IMR-90 (cell line): ENCODE measurements around the gene SCAMP2. TPM values are rescaled to one million over a fixed set of nuclear protein-coding genes. Genes with fewer than 3 reads are reported as not detected.

Source experiments
- ATAC-seq: fragments of 200-7000 bp; cut with Tn5 transposase; 2 replicates; pipeline ENCODE4 v1.9.1; 2020; ENCODE audit warnings: low read depth, mild to moderate bottlenecking, moderate library complexity
- BruUV-seq: library from RNA; stranded (reverse); fragments of 400-500 nt; replicated peaks from 2 replicates; lab custom pipeline; 2021; lab: Mats Ljungman, UMichigan
- CTCF ChIA-PET: fragments of 300-600 bp; formaldehyde crosslinking; extraction: SDS; loops from one replicate; lab custom pipeline; 2021; ENCODE audit warnings: antibody characterized with exemption; lab: Yijun Ruan, JAX
- POLR2A ChIA-PET: fragments of 300-600 bp; sonication (Branson Sonifier 250); formaldehyde crosslinking; loops from one replicate; lab custom pipeline; 2022; ENCODE audit warnings: antibody characterized with exemption; ENCODE audit not compliant: unreplicated experiment; lab: Charles Lee
- DNase-seq: peaks from one replicate; pipeline ENCODE4 v3.0.0; 2013
- H2AFZ ChIP-seq: replicated peaks from 2 replicates; pipeline ENCODE3; 2013; ENCODE audit warnings: low read length, mild to moderate bottlenecking; ENCODE audit not compliant: poor library complexity
- H2AK5ac ChIP-seq: 2 replicates; pipeline ENCODE4 v1.6.1; 2013; ENCODE audit warnings: low read depth, low read length, inconsistent platforms
- H2AK9ac ChIP-seq: replicated peaks from 2 replicates; pipeline ENCODE3; 2013; ENCODE audit warnings: mild to moderate bottlenecking, low read depth, low read length, moderate library complexity; ENCODE audit not compliant: poor library complexity
- H2BK120ac ChIP-seq: 2 replicates; pipeline ENCODE4 v1.6.1; 2013; ENCODE audit warnings: low read depth, low read length, inconsistent platforms
- H2BK15ac ChIP-seq: 3 replicates; pipeline ENCODE4 v1.6.1; 2013; ENCODE audit warnings: low read depth, low read length, inconsistent platforms
- H2BK20ac ChIP-seq: 2 replicates; pipeline ENCODE4 v1.6.1; 2013; ENCODE audit warnings: low read depth, mild to moderate bottlenecking, inconsistent platforms, low read length, moderate library complexity
- H2BK5ac ChIP-seq: 2 replicates; pipeline ENCODE4 v1.6.1; 2013; ENCODE audit warnings: mild to moderate bottlenecking, low read depth, low read length, inconsistent platforms; ENCODE audit not compliant: poor library complexity, severe bottlenecking
- H3K14ac ChIP-seq: replicated peaks from 2 replicates; pipeline ENCODE4 v1.6.1; 2013; ENCODE audit warnings: low read depth, low read length, inconsistent platforms
- H3K18ac ChIP-seq: 2 replicates; pipeline ENCODE4 v1.6.1; 2013; ENCODE audit warnings: low read depth, low read length, control low read depth
- H3K23ac ChIP-seq: 2 replicates; pipeline ENCODE4 v1.6.1; 2013; ENCODE audit warnings: low read depth, low read length, inconsistent platforms
- H3K27ac ChIP-seq: 2 replicates; pipeline ENCODE4 v1.5.1; 2013; ENCODE audit warnings: mild to moderate bottlenecking, control low read depth, low read length; ENCODE audit not compliant: insufficient read depth
- H3K27me3 ChIP-seq: 2 replicates; pipeline ENCODE4 v1.6.1; 2013; ENCODE audit warnings: low read length; ENCODE audit not compliant: control insufficient read depth, insufficient read depth
- H3K36me3 ChIP-seq: 2 replicates; pipeline ENCODE4 v1.6.1; 2013; ENCODE audit warnings: low read length, mixed read lengths; ENCODE audit not compliant: control insufficient read depth, insufficient read depth
- H3K4ac ChIP-seq: 2 replicates; pipeline ENCODE4 v1.6.1; 2013; ENCODE audit warnings: low read depth, low read length, inconsistent platforms
- H3K4me1 ChIP-seq: 2 replicates; pipeline ENCODE4 v1.6.1; 2013; ENCODE audit warnings: low read length, mixed read lengths; ENCODE audit not compliant: control insufficient read depth, insufficient read depth
- H3K4me2 ChIP-seq: 2 replicates; pipeline ENCODE4 v1.6.1; 2013; ENCODE audit warnings: low read depth, mild to moderate bottlenecking, control low read depth, low read length, moderate library complexity
- H3K4me3 ChIP-seq: 2 replicates; pipeline ENCODE4 v1.5.1; 2013; ENCODE audit warnings: low read depth, mild to moderate bottlenecking, control low read depth, low read length, moderate library complexity; ENCODE audit not compliant: insufficient read depth
- H3K56ac ChIP-seq: 2 replicates; pipeline ENCODE4 v1.6.1; 2013; ENCODE audit warnings: low read length, inconsistent platforms; ENCODE audit not compliant: insufficient read depth; ENCODE audit errors: extremely low read depth
- H3K79me1 ChIP-seq, 2 experiments: 2 replicates each; pipeline ENCODE4 v1.6.1; 2013; ENCODE audit warnings: low read length in 2 of 2, inconsistent platforms in 1 of 2, low read depth in 1 of 2
- H3K9ac ChIP-seq: 2 replicates; pipeline ENCODE4 v1.6.1; 2013; ENCODE audit warnings: low read depth, low read length, control low read depth
- H3K9me1 ChIP-seq: 2 replicates; pipeline ENCODE4 v1.6.1; 2013; ENCODE audit warnings: low read length, inconsistent platforms; ENCODE audit not compliant: insufficient read depth
- H3K9me3 ChIP-seq: 2 replicates; pipeline ENCODE4 v1.6.1; 2013; ENCODE audit warnings: low read length; ENCODE audit not compliant: control insufficient read depth, insufficient read depth
- H4K20me1 ChIP-seq: 2 replicates; pipeline ENCODE4 v1.6.1; 2013; ENCODE audit warnings: low read length, inconsistent platforms; ENCODE audit not compliant: insufficient read depth
- H4K5ac ChIP-seq: 2 replicates; pipeline ENCODE4 v1.6.1; 2013; ENCODE audit warnings: mild to moderate bottlenecking, low read depth, low read length, control low read depth
- H4K8ac ChIP-seq, 2 experiments: 2 replicates each; pipeline ENCODE4 v1.6.1; 2013; ENCODE audit warnings: low read depth in 2 of 2, low read length in 2 of 2, control low read depth in 1 of 2, inconsistent platforms in 1 of 2
- H4K91ac ChIP-seq: 2 replicates; pipeline ENCODE4 v1.6.1; 2013; ENCODE audit warnings: low read depth, low read length, inconsistent platforms; ENCODE audit not compliant: insufficient read depth
- BHLHE40 ChIP-seq: fragments of 150-350 bp; IDR thresholded peaks from 2 replicates; pipeline ENCODE4 v1.6.1; 2016; ENCODE audit warnings: mild to moderate bottlenecking, low read depth, low read length
- CEBPB ChIP-seq: IDR thresholded peaks from 2 replicates; pipeline ENCODE4 v1.6.1; 2012; ENCODE audit warnings: low read depth, low read length, improper control_type of control experiment
- CHD1 ChIP-seq: IDR thresholded peaks from 2 replicates; pipeline ENCODE4 v1.6.1; 2012; ENCODE audit warnings: low read depth, low read length, improper control_type of control experiment
- ELK1 ChIP-seq: fragments of 150-350 bp; IDR thresholded peaks from 2 replicates; pipeline ENCODE4 v1.6.1; 2016; ENCODE audit warnings: low read depth, mild to moderate bottlenecking, low read length, moderate library complexity, borderline replicate concordance
- FOS ChIP-seq: fragments of 150-350 bp; IDR thresholded peaks from 2 replicates; pipeline ENCODE4 v1.6.1; 2016; ENCODE audit warnings: low read depth, low read length
- MAFK ChIP-seq: IDR thresholded peaks from 2 replicates; pipeline ENCODE4 v1.6.1; 2012; ENCODE audit warnings: low read depth, low read length, improper control_type of control experiment
- MAZ ChIP-seq: IDR thresholded peaks from 2 replicates; pipeline ENCODE4 v1.6.1; 2012; ENCODE audit warnings: low read depth, mild to moderate bottlenecking, low read length, improper control_type of control experiment, moderate library complexity, borderline replicate concordance
- MXI1 ChIP-seq: IDR thresholded peaks from 2 replicates; pipeline ENCODE4 v1.6.1; 2012; ENCODE audit warnings: low read depth, mild to moderate bottlenecking, low read length, moderate library complexity, borderline replicate concordance
- NFE2L2 ChIP-seq: fragments of 150-350 bp; IDR thresholded peaks from 2 replicates; pipeline ENCODE4 v1.6.1; 2016; ENCODE audit warnings: low read depth, mild to moderate bottlenecking, low read length
- POLR2A ChIP-seq: IDR thresholded peaks from 2 replicates; pipeline ENCODE4 v1.6.1; 2012; ENCODE audit warnings: mild to moderate bottlenecking, low read depth, low read length
- RAD21 ChIP-seq: IDR thresholded peaks from 2 replicates; pipeline ENCODE4 v1.6.1; 2012; ENCODE audit warnings: low read length, improper control_type of control experiment
- RCOR1 ChIP-seq: IDR thresholded peaks from 2 replicates; pipeline ENCODE4 v1.6.1; 2012; ENCODE audit warnings: mild to moderate bottlenecking, low read length, improper control_type of control experiment; ENCODE audit not compliant: insufficient replicate concordance
- RFX5 ChIP-seq: IDR thresholded peaks from 2 replicates; pipeline ENCODE4 v1.8.0; 2012; ENCODE audit warnings: low read depth, mild to moderate bottlenecking, low read length, moderate library complexity
- SMC3 ChIP-seq: fragments of 150-350 bp; IDR thresholded peaks from 2 replicates; pipeline ENCODE4 v1.6.1; 2016; ENCODE audit warnings: low read depth, mild to moderate bottlenecking, antibody characterized with exemption, low read length, moderate library complexity
- USF2 ChIP-seq: fragments of 150-350 bp; IDR thresholded peaks from 2 replicates; pipeline ENCODE4 v1.6.1; 2017; ENCODE audit warnings: mild to moderate bottlenecking, antibody characterized with exemption, low read length, low read depth
- WGBS, 2 experiments: methylation state at CpG; one replicate each; pipeline versions ENCODE4 v1.1.5 to v1.1.7; 2013; ENCODE audit warnings: missing lambda C conversion rate in 2 of 2; ENCODE audit not compliant: insufficient read length in 1 of 2; ENCODE audit errors: extremely low coverage in 2 of 2; 5-methylcytosine and 5-hydroxymethylcytosine counted together
- dilution Hi-C: fragments of 300-500 bp; cut with HindIII; formaldehyde crosslinking; loops from one replicate; pipeline ENCODE4 v1.14.3; 2018; ENCODE audit warnings: low sequenced_read_pairs; ENCODE audit not compliant: unreplicated experiment
- in situ Hi-C: fragments of 300-500 bp; cut with MboI; formaldehyde crosslinking; loops from 3 replicates; pipeline ENCODE4 v1.14.3; 2019; ENCODE audit warnings: low sequenced_read_pairs, inconsistent platforms, mixed read lengths
- intact Hi-C: fragments of 100-400 bp; cut with micrococcal nuclease; formaldehyde crosslinking; loops from 2 replicates; pipeline ENCODE4 v1.10.0; 2022
- polyA plus RNA-seq, 3 experiments: library from polyadenylated mRNA; depleted of rRNA; stranded (reverse); fragments of >200 nt; gene quantifications; 2 replicates each; pipeline ENCODE4 v1.2.3, GENCODE V29; 2012; ENCODE audit warnings: low replicate concordance in 1 of 3
- total RNA-seq: library from RNA; depleted of rRNA; stranded (reverse); fragments of >200 nt; gene quantifications from 2 replicates; pipeline ENCODE4 v1.2.3, GENCODE V29; 2012
- TF ChIP-seq, protein P1 (sequence below): conservative IDR thresholded peaks from 2 replicates; pipeline ENCODE4 v1.5.1; 2012; ENCODE audit warnings: mild to moderate bottlenecking, low read depth, low read length, improper control_type of control experiment

The SCAMP2 gene
- total and polyA plus RNA-seq, 2 of the 4 experiments (the other 2 are of a cell fraction): 25.8 to 111 TPM

GRCh38 chr15:74847432-74847831 lies 25.7 kb downstream of the SCAMP2 start:
- Histone ChIP-seq H3K27me3 (no peaks in the 10 kb centered on the region), H2BK5ac (no peak overlapping the region), H3K4me2 (no peak overlapping the region), H2AFZ (no peak overlapping the region), H3K9me1 (0 out of 2 replicates have a peak, but pooled peaks cover 3% of the 10 kb centered on the region), H4K8ac (no peak overlapping the region), H3K14ac (no peak overlapping the region), H2BK15ac (no peak overlapping the region), H3K56ac (no peak overlapping the region), H4K5ac (no peak overlapping the region), H3K23ac (no peak overlapping the region), H3K9me3 (no peaks in the 10 kb centered on the region), H2BK120ac (no peak overlapping the region), H3K4ac (no peak overlapping the region), H4K20me1 (no peaks in the 10 kb centered on the region), H3K27ac (no peak overlapping the region), H3K9ac (no peak overlapping the region), H2BK20ac (no peak overlapping the region), H3K79me1 (peaks cover 0 to 8% of the 10 kb centered on the region in 2 experiments; a peak in 1 of 4 replicates), H3K18ac (no peak overlapping the region), H2AK5ac (no peak overlapping the region), H3K36me3 (peaks cover 49% of the 10 kb centered on the region), H4K91ac (no peak overlapping the region), H2AK9ac (no peak overlapping the region), H3K4me3 (no peak overlapping the region), H3K4me1 (no peaks in the 10 kb centered on the region; the same call in 1 of the 2 replicates)
- WGBS, 2 experiments: no CpG with 5 or more reads among the region's 3 CpGs
- DNase-seq (no peak), ATAC-seq (no peak)
- TF ChIP-seq ELK1: no peak
- TF ChIP-seq USF2: no peak
- TF ChIP-seq RCOR1: no peak
- TF ChIP-seq, protein P1, sequence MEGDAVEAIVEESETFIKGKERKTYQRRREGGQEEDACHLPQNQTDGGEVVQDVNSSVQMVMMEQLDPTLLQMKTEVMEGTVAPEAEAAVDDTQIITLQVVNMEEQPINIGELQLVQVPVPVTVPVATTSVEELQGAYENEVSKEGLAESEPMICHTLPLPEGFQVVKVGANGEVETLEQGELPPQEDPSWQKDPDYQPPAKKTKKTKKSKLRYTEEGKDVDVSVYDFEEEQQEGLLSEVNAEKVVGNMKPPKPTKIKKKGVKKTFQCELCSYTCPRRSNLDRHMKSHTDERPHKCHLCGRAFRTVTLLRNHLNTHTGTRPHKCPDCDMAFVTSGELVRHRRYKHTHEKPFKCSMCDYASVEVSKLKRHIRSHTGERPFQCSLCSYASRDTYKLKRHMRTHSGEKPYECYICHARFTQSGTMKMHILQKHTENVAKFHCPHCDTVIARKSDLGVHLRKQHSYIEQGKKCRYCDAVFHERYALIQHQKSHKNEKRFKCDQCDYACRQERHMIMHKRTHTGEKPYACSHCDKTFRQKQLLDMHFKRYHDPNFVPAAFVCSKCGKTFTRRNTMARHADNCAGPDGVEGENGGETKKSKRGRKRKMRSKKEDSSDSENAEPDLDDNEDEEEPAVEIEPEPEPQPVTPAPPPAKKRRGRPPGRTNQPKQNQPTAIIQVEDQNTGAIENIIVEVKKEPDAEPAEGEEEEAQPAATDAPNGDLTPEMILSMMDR: no peak
- TF ChIP-seq MXI1: no peak
- no peak for TF ChIP-seq CHD1
- no peak for TF ChIP-seq NFE2L2
- TF ChIP-seq RFX5: no peak
- no peak for TF ChIP-seq POLR2A
- no peak for TF ChIP-seq RAD21
- no peak for TF ChIP-seq SMC3
- TF ChIP-seq MAFK: no peak
- no peak for TF ChIP-seq BHLHE40
- no peak for TF ChIP-seq FOS
- no peak for TF ChIP-seq CEBPB
- TF ChIP-seq MAZ: no peak
- ChIA-PET POLR2A (no interaction called here), CTCF (no interaction called here)
- intact Hi-C loops: no loop called here
- no TSS peak for BruUV-seq
- dilution Hi-C loops: no loop called here
- in situ Hi-C loops: no loop called here
